Karpas-422 (cell line): ENCODE data around the gene CBX6. TPM values are rescaled to one million over a fixed set of nuclear protein-coding genes. Genes with fewer than 3 reads are reported as not detected.

Experiments
- DNase-seq: peaks from one replicate; pipeline ENCODE4 v3.0.0-alpha.2; 2015
- H2AFZ ChIP-seq: fragments of 200-600 bp; sonication (generic); 2 replicates; pipeline ENCODE4 v1.6.1; 2014; ENCODE audit warnings: antibody characterized with exemption, low read length, mixed read lengths
- H3K27ac ChIP-seq: fragments of 200-600 bp; sonication (generic); 2 replicates; pipeline ENCODE4 v1.5.1; 2014; ENCODE audit warnings: mild to moderate bottlenecking, low read length, moderate library complexity
- H3K27me3 ChIP-seq: fragments of 200-600 bp; sonication (generic); 2 replicates; pipeline ENCODE4 v1.6.1; 2014; ENCODE audit warnings: low read length, mixed read lengths
- H3K36me3 ChIP-seq: fragments of 200-600 bp; sonication (generic); 2 replicates; pipeline ENCODE4 v1.6.1; 2014; ENCODE audit warnings: low read length, mixed read lengths; ENCODE audit not compliant: insufficient read depth
- H3K4me1 ChIP-seq: fragments of 200-600 bp; sonication (generic); 2 replicates; pipeline ENCODE4 v1.6.1; 2014; ENCODE audit warnings: mild to moderate bottlenecking, low read length, mixed read lengths
- H3K4me2 ChIP-seq: fragments of 200-600 bp; sonication (generic); 2 replicates; pipeline ENCODE4 v1.6.1; 2014; ENCODE audit warnings: low read length, low read depth, mild to moderate bottlenecking; ENCODE audit not compliant: poor library complexity, severe bottlenecking
- H3K4me3 ChIP-seq: fragments of 200-600 bp; sonication (generic); 2 replicates; pipeline ENCODE4 v1.5.1; 2014; ENCODE audit warnings: mild to moderate bottlenecking, antibody characterized with exemption, low read length, mixed read lengths
- H3K79me2 ChIP-seq: fragments of 200-600 bp; sonication (generic); 2 replicates; pipeline ENCODE4 v1.6.1; 2014; ENCODE audit warnings: mild to moderate bottlenecking, low read length, mixed read lengths
- H3K9ac ChIP-seq: fragments of 200-600 bp; sonication (generic); 2 replicates; pipeline ENCODE4 v1.6.0; 2014; ENCODE audit warnings: low read length
- H3K9me2 ChIP-seq: fragments of 200-600 bp; sonication (generic), shearing (Covaris generic); replicated peaks from 2 replicates; pipeline ENCODE4 v1.6.0; 2014; ENCODE audit warnings: mild to moderate bottlenecking, low read length, moderate library complexity; ENCODE audit not compliant: insufficient read depth
- H3K9me3 ChIP-seq: fragments of 300-700, 200-600 bp; sonication (generic); 2 replicates; pipeline ENCODE4 v1.6.1; 2014; ENCODE audit warnings: low read length, mixed read lengths
- H4K20me1 ChIP-seq: fragments of 200-600 bp; sonication (generic); 2 replicates; pipeline ENCODE4 v1.6.1; 2014; ENCODE audit warnings: mild to moderate bottlenecking, antibody characterized with exemption, low read length, low read depth; ENCODE audit not compliant: insufficient read depth
- total RNA-seq: library from RNA; depleted of rRNA; stranded (reverse); fragments of >200 nt; shearing (Covaris generic); gene quantifications from 2 replicates; pipeline ENCODE4 v1.2.3, GENCODE V29; 2014; ENCODE audit warnings: low replicate concordance

CBX6 gene
- total RNA-seq, 1 experiment from 2014 or later, result 30.5 TPM

DNA sequence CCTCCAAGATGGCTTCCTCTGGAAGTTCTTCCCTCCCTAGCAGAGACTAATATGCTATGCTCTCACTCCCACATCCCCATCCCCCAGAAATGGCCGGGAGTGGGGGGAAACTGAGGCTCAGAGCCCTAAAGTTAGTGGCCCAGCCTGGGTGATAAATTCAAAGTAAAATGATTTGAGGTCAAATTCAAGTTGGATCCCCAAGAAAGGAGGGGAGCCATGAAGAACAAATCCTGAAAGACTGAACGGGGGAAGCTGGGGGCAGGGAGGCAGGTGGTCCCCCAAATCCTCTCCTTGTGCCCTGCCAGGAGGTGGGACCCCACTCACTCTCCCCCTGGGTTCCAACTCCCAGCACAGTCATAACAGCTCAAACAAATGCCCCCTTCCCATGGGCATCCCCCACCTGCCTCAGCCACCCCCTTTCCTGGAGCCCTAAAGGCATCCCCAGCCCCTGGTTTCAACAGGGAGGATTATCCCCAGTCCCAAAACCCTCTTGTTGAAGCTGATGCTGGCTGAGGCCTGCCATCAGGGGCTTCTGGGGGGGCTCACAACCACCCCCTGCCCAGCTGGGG is 1.1 kb downstream of the CBX6 start:
- H3K27me3 ChIP-seq, result no peaks in the 10 kb centered on the region
- H3K79me2 ChIP-seq, result peaks cover 23% of the 10 kb centered on the region
- no peaks in the 10 kb centered on the region for H3K9me3 ChIP-seq
- H3K36me3 ChIP-seq, result peaks cover 26% of the 10 kb centered on the region
- no peak overlapping the region for H2AFZ ChIP-seq
- H3K9me2 ChIP-seq, result no peaks in the 10 kb centered on the region
- peak overlapping the region; percentile 95 for H3K9ac ChIP-seq
- peak overlapping the region; percentile 98 for H3K4me3 ChIP-seq
- DNase-seq, result no peak
- H4K20me1 ChIP-seq, result peaks cover 28% of the 10 kb centered on the region
- H3K4me1 ChIP-seq, result peaks cover 41% of the 10 kb centered on the region
- H3K27ac ChIP-seq, result peak overlapping the region; percentile 72
- H3K4me2 ChIP-seq, result peak overlapping the region; percentile 96

DNA sequence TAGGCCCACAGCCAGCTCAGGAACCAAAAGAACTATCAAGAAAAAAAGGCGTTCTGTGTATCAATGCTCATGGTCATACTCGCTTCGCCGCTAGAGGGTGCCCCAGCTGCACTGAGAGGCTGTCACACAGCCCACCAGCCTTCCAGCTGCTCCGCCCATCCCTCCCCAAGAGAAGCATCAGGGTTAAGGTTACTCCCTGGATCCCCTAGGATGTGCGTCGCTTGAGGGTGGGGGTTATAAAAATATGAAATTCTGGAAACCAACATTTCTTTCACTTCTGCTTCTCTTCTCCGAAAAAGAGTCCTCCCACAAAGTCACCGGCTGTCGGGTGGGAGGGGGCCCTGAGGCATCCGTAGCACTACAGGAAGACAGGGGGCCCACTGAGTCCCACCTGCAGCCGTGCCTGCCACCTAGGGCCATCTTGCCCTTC is 1.7 kb downstream of the CBX6 start:
- Histone ChIP-seq H3K27me3 (no peaks in the 10 kb centered on the region), H3K9me2 (no peaks in the 10 kb centered on the region), H3K9me3 (no peaks in the 10 kb centered on the region), H3K79me2 (peaks cover 23% of the 10 kb centered on the region), H3K9ac (peak overlapping the region; percentile 95), H3K4me3 (peak overlapping the region; percentile 98), H3K27ac (no peak overlapping the region), H4K20me1 (peaks cover 34% of the 10 kb centered on the region), H2AFZ (no peak overlapping the region), H3K4me1 (peaks cover 41% of the 10 kb centered on the region), H3K36me3 (peaks cover 26% of the 10 kb centered on the region), H3K4me2 (peak overlapping the region; percentile 96)
- DNase-seq, result peak; percentile 94

DNA sequence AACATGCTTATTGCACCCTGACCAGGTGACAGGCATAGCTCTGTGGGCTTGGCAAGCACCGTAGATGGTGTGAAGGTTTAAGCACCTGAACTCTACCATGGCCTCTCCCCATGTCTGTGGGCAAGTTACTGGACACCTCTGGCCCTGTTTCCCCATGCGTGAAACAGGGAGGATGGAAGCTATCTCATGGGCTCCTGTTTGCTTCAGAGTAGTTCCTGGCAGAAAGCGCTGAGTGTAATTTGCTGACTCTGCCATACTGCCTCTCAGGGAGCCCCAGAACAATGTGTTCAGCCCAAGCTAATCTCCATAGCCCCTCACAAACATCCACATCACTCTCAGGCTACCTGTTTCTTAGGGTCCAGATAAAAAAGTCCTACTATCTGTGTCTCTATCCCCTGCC is 2.4 kb downstream of the CBX6 start:
- Histone ChIP-seq H2AFZ (no peak overlapping the region), H4K20me1 (peaks cover 39% of the 10 kb centered on the region), H3K27ac (no peak overlapping the region), H3K27me3 (no peaks in the 10 kb centered on the region), H3K4me1 (peaks cover 41% of the 10 kb centered on the region), H3K4me3 (peak overlapping the region; percentile 98; the same call in 1 of the 2 replicates), H3K4me2 (peak overlapping the region; percentile 96), H3K9ac (peak overlapping the region; percentile 95), H3K79me2 (peaks cover 23% of the 10 kb centered on the region), H3K36me3 (peaks cover 26% of the 10 kb centered on the region), H3K9me2 (no peaks in the 10 kb centered on the region), H3K9me3 (no peaks in the 10 kb centered on the region)
- no peak for DNase-seq

DNA sequence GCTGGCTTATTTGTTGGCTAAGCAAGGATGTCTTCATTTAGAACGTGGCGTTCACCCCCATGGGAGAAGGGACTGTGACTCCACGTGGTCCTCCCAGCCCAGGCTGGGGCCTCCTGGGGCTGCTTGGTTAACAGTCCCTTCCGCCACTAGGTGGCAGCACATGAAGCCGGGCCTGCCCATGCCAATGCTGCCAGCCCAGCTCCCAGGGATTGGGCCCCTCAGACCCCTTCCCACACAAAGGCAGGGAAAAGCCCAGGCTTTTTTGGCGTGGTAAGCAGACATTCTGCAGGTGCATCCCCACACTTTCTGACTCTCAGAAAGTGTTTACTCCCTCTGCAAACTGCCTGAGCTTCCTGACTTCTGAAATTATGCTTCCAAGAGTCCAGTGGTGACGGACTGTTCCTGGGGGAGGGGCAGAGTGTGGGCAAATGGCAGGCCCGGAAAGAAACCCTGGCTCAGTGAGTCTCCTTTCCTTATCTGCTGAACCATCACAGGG is 3.1 kb downstream of the CBX6 start:
- H3K9ac ChIP-seq, result no peak overlapping the region; the same call in 1 of the 2 replicates
- H3K9me2 ChIP-seq, result no peaks in the 10 kb centered on the region
- no peaks in the 10 kb centered on the region for H3K9me3 ChIP-seq
- DNase-seq, result peak; percentile 91
- peaks cover 41% of the 10 kb centered on the region for H3K4me1 ChIP-seq
- H3K36me3 ChIP-seq, result peaks cover 26% of the 10 kb centered on the region
- H3K4me2 ChIP-seq, result peak overlapping the region; percentile 96
- peaks cover 23% of the 10 kb centered on the region for H3K79me2 ChIP-seq
- no peak overlapping the region for H3K4me3 ChIP-seq
- H3K27ac ChIP-seq, result no peak overlapping the region
- no peak overlapping the region for H2AFZ ChIP-seq
- H4K20me1 ChIP-seq, result peaks cover 39% of the 10 kb centered on the region
- H3K27me3 ChIP-seq, result no peaks in the 10 kb centered on the region

DNA sequence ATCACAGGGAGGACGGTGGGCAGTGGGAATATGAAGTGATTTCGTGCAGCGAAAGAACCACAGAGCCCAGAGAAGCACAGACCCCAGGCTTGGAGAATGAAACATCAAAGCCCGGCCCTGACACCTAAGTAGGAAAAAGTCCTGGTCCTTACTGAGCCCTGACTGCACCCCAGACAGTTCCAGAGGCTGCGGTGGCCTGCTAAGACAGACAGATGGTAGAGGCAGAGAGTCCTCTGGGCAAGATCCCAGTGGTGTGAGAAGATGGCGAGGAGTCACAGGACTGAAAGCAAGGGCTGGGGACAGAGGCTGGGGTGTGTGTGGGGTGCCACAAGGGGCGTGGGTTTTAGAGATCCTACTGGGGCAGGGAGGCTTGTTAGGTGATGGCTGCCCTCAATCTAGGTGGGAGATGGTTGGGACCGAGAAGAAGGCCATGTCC is 3.7 kb downstream of the CBX6 start:
- H3K9me3 ChIP-seq, result no peaks in the 10 kb centered on the region
- peaks cover 43% of the 10 kb centered on the region for H3K4me1 ChIP-seq
- no peak for DNase-seq
- H3K36me3 ChIP-seq, result peaks cover 26% of the 10 kb centered on the region
- no peak overlapping the region; the same call in 1 of the 2 replicates for H3K9ac ChIP-seq
- no peaks in the 10 kb centered on the region for H3K27me3 ChIP-seq
- no peaks in the 10 kb centered on the region for H3K9me2 ChIP-seq
- H3K27ac ChIP-seq, result no peak overlapping the region
- no peak overlapping the region for H3K4me3 ChIP-seq
- H3K79me2 ChIP-seq, result peaks cover 23% of the 10 kb centered on the region
- no peak overlapping the region for H3K4me2 ChIP-seq
- no peak overlapping the region for H2AFZ ChIP-seq
- peaks cover 43% of the 10 kb centered on the region for H4K20me1 ChIP-seq

DNA sequence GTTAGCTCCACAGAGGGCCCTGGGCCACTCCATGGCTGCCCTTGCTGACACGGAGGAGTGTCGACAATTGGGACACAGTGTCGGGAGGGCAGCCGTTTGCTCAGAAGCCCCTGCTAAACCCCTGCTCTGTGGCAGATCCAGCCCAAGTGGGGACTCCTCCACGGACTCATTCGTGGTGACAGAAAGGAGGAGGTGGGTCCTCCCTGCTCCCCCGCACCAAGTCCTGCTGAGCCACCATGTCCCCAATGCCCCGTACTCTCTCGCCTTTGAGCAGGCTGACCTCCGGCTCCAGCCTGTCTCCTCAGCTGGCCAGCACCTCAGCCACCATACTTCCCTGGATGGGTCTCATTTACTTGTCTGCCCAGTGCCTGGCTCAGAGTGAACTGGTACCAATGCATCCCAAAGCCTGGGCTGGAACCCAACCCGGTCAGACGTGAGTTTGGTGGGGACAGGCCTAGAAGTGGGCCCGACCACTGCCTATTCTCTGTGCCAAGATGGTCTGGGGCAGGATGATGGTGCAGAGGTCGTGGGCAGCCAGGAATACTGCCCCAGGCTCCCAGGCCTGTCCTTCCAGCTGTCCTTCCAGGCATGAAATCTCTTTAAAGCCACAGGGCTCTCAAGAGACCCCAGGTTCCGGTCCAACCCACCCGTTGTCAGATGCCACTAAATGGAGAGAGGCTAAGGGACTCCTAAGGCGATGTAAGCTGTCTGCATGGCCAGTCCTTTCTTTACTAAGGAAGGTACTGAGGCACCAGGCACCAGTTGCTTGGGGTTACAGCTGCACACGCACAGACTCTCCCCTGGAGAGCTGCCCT is 4.3 kb downstream of the CBX6 start:
- no peak overlapping the region for H3K4me3 ChIP-seq
- H3K4me2 ChIP-seq, result no peak overlapping the region
- peaks cover 47% of the 10 kb centered on the region for H4K20me1 ChIP-seq
- H3K36me3 ChIP-seq, result peaks cover 26% of the 10 kb centered on the region
- no peaks in the 10 kb centered on the region for H3K9me3 ChIP-seq
- no peaks in the 10 kb centered on the region for H3K27me3 ChIP-seq
- no peak overlapping the region for H3K27ac ChIP-seq
- no peak overlapping the region for H3K9ac ChIP-seq
- H3K79me2 ChIP-seq, result peaks cover 23% of the 10 kb centered on the region
- H3K4me1 ChIP-seq, result peaks cover 37% of the 10 kb centered on the region
- no peak overlapping the region for H2AFZ ChIP-seq
- DNase-seq, result no peak
- H3K9me2 ChIP-seq, result no peaks in the 10 kb centered on the region

DNA sequence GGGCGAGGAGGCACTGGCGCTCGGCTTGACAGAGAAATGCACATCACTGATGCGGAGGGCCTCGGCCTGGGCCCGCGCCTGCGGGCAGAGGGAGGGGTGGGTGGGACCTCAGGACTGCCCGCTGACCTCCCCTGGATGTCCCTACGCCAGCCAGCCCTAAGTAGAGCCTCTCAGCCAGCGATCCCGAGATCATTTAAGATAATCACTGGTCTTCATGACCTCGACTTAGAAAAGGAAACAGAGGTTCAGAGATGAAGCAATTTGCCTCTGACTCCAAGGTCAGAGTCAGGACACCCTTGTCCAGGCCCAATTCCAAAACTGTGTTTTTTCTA is 4.9 kb downstream of the CBX6 start:
- no peak for DNase-seq
- Histone ChIP-seq H2AFZ (no peak overlapping the region), H4K20me1 (peaks cover 50% of the 10 kb centered on the region), H3K79me2 (peaks cover 23% of the 10 kb centered on the region), H3K4me1 (peaks cover 35% of the 10 kb centered on the region), H3K9me3 (no peaks in the 10 kb centered on the region), H3K4me3 (no peak overlapping the region), H3K4me2 (no peak overlapping the region), H3K36me3 (peaks cover 26% of the 10 kb centered on the region), H3K27me3 (no peaks in the 10 kb centered on the region), H3K27ac (no peak overlapping the region), H3K9ac (no peak overlapping the region), H3K9me2 (no peaks in the 10 kb centered on the region)

DNA sequence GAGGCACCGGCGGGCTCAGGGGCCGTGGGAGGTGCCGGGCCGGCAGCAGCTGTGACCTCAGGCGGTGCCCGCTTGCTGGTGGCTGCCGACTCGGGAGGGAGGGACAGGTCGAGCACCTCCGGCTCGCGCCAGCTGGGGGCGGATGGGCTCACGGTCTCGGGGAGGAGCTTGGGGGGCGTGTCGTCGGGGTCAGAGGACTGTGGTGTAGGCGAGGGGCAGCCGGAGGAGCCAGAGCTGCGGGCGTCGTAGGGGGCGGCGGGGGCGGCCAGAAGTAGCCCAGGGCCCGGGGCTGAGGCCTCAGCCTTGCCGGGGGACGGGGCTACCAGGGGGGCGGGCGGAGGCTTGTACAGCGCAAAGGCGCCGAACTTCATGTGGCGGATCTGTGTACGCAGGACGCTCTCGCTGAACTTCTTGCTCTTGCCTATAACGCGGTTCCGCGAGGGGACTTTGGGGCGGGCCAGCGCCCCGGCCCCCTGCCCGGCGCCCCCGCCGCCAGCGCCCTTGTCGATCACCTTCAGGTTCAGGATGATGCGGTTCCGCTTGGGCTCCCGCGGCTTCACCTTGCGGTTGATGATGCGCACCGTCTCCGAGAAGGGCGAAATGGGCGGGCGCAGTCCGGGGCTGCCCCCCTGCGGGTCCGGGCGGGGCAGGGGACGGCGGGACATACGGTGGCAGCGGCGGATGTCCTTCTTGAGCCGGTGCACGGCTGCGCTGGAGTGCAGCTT is 5.5 kb downstream of the CBX6 start:
- Histone ChIP-seq H3K9ac (no peak overlapping the region), H3K36me3 (peaks cover 26% of the 10 kb centered on the region), H2AFZ (no peak overlapping the region), H3K79me2 (peaks cover 21% of the 10 kb centered on the region), H3K27ac (no peak overlapping the region), H3K4me3 (no peak overlapping the region), H3K4me2 (no peak overlapping the region), H4K20me1 (peaks cover 54% of the 10 kb centered on the region), H3K27me3 (no peaks in the 10 kb centered on the region), H3K4me1 (peaks cover 37% of the 10 kb centered on the region), H3K9me3 (no peaks in the 10 kb centered on the region), H3K9me2 (no peaks in the 10 kb centered on the region)
- DNase-seq, result no peak
